Neural cell (in vitro differentiated cells): ENCODE measurements around the gene SNRPA.

Experiments
- CTCF ChIP-seq: fragments of 450-650 bp; IDR thresholded peaks from 2 replicates; pipeline ENCODE4 v1.5.1; 2014; ENCODE audit warnings: antibody characterized with exemption, mild to moderate bottlenecking, moderate library complexity; ENCODE audit not compliant: poor library complexity, severe bottlenecking
- EZH2 ChIP-seq: fragments of 200-600, 300-800 bp; shearing (Covaris generic), sonication (generic); IDR thresholded peaks from 2 replicates; pipeline ENCODE4 v1.6.1; 2014; ENCODE audit warnings: antibody characterized with exemption, low read length, borderline replicate concordance, mild to moderate bottlenecking; ENCODE audit not compliant: insufficient read depth, poor library complexity, severe bottlenecking
- RAD21 ChIP-seq: fragments of 450-650 bp; conservative IDR thresholded peaks from 2 replicates; pipeline ENCODE4 v1.6.1; 2014; ENCODE audit warnings: antibody characterized with exemption, mild to moderate bottlenecking, moderate library complexity
- REST ChIP-seq: IDR thresholded peaks from 2 replicates; pipeline ENCODE4 v1.6.1; 2012; ENCODE audit warnings: borderline replicate concordance
- TAF1 ChIP-seq: IDR thresholded peaks from 2 replicates; pipeline ENCODE4 v1.6.1; 2012; ENCODE audit warnings: low read depth

- TF ChIP-seq CTCF, result no peak
- TF ChIP-seq RAD21, result no peak
- TF ChIP-seq TAF1, result no peak
- no peak for TF ChIP-seq REST
- TF ChIP-seq EZH2, result no peak
These were observed 29.9 kb upstream of the SNRPA start for GRCh38 chr19:40721140-40721486.
